Measurements from ENCODE around the gene SCYGR5.

GRCh38 chr2:227696990-227697679, 30.5 kb downstream of the SCYGR5 start:
- TF ChIP-seq ZNF274 (IDR thresholded peaks at IDR 0.05; ENCODE audit: low read depth, low read length) (no peak), SUZ12 (IDR thresholded peaks at IDR 0.05; ENCODE audit: extremely low read depth, insufficient read depth, insufficient read length) (no peak), YY1 (IDR thresholded peaks at IDR 0.05; ENCODE audit: insufficient read depth, insufficient read length) (no peak)

Data from NT2/D1 (cell line).